ENCODE data around the gene FAM9A.

Gene FAM9A

GRCh38 chrX:8749697-8750096, 51.5 kb downstream of the FAM9A start:
- no peak for TF ChIP-seq CTCF (IDR thresholded peaks at IDR 0.05)

- peak; percentile 49 for TF ChIP-seq CTCF (IDR thresholded peaks at IDR 0.05)
These were observed 52.3 kb downstream of the FAM9A start for GRCh38 chrX:8748855-8749254.

GRCh38 chrX:8743126-8743732, 58.0 kb downstream of the FAM9A start:
- peak; percentile 67 for TF ChIP-seq CTCF (IDR thresholded peaks at IDR 0.05)

GRCh38 chrX:8741981-8742380, 59.2 kb downstream of the FAM9A start:
- no peak for TF ChIP-seq CTCF (IDR thresholded peaks at IDR 0.05)

All from LNCAP (cell line).